Stimulated activated CD4-positive, alpha-beta T cell treated with anti-CD3 and anti-CD28 coated beads, TNF-alpha, amount 100 ng/mL, for 24 hours (primary cell): ENCODE measurements around the gene FAM171A2.

Experiments used
- DNase-seq, 3 experiments: peaks; one replicate each; pipeline ENCODE4 v3.0.0-alpha.2; 2020; ENCODE audit warnings: low read depth in 3 of 3

The FAM171A2 gene

GRCh38 chr17:44361292-44362260, 2.1 kb downstream of the FAM171A2 start:
- DNase-seq, result no peak

GRCh38 chr17:44360826-44361225, 2.8 kb downstream of the FAM171A2 start:
- DNase-seq, result no peak

DNA sequence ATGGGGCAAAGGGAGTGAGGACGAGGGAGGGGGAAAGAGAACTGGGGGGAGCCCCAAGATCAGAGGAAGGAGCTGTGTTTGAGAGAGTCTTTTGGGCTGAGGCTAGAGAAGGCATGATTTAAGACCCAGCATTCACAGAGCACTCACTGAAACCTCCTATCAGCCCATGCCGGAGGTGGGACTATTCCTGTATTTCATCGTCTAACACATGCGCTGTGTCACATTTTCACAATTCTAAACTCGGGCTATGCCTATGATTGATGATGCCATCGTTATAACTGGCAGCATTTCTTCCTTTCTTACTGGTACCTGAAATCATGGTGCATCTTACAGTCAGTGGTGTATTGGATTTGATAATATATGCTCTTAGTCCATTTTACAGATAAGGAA, 3.5 kb downstream of the FAM171A2 start:
- no peak for DNase-seq

DNA sequence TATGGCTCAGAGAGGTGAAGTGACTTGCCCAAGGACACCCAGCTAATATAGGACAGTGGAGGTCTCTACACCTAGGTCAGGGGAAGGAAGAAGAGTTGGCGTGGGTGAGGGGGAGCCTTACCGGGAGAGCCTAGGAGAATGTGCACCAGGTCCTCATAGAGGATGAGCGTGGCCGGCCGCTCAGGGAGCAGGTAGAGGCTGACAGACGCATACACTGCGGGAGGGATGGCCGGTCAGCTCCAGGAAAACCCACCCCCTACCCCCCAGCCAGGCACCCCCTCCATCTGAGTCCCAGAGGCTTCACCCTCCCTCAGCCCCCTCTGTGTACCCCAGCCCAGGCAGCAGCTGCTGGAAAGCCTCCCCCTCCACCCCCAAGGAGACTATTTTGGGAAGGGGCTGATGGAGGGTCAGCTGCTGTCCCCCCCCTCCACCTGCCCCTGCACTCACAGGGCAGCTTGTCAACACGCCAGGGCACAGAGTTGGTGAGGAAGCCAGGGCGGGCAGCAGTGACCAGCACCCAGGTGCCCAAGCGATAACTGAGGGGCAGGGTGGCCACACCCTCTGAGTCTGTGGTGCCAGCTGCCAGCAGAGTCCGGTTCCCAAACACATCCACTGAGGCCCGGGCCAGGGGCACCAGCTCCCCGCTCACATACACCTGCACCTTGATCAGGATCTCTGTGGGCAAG, 4.1 kb downstream of the FAM171A2 start:
- no peak for DNase-seq

- no peak for DNase-seq
Measured at GRCh38 chr17:44359006-44359405, 4.6 kb downstream of the FAM171A2 start.

DNA sequence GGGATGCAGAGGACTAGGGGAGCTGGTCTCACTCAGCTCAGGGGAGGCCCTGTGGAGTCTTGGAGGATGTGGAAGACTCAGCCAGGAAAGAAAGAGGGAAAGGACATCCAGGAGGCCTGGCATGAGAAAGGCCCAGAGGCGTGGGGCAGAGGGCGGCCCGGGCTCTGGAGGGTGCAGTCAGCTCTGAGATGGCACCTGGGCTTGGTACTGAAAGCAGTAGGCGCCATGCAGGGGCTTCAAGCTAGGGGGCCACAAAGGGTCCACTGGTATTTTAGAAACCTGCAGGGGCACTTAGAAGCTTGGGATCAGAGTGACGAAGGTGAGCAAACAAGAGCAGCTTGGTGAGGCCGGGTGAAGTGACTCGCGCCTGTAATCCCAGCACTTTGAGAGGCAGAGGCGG, 5.6 kb downstream of the FAM171A2 start:
- DNase-seq, result no peak

GRCh38 chr17:44356241-44356640, 7.4 kb downstream of the FAM171A2 start:
- no peak for DNase-seq

GRCh38 chr17:44355642-44356099, 8.0 kb downstream of the FAM171A2 start:
- DNase-seq, result no peak

GRCh38 chr17:44354582-44355561, 8.8 kb downstream of the FAM171A2 start:
- peak in 1 of 3 experiments; percentile 44 for DNase-seq

DNA sequence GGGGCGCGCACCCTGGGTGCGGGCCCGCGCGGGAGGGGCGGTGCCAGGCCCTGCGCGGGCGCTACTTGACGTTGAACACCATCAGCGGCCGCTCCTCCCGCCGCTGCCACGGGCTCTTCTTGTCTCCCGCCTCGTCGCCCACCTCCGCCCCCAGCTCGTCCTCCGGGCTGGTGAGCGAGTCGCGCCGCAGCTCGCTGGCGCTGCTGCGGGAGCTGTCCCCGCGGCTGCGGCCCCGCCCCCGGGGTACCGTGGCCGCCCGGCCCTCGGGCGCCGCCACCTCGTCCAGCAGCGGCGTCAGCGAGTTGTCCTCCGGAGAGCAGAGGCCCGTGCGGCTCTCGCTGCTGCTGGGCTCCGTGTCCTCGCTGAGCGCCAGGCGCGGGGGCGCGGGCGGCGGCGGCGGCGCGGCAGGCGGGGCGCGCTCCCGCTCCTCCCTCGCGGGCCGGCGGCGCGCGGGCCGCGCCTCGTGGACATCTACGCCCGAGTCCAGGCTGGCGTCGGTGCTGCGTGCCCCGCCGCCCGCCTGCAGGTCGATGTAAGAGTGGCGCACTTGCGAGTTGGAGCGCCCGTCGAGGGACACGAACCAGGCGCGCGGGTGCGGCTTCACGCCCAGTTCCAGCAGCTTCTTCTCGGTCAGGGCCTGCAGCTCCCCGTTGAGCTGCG, 9.9 kb downstream of the FAM171A2 start:
- no peak for DNase-seq

DNA sequence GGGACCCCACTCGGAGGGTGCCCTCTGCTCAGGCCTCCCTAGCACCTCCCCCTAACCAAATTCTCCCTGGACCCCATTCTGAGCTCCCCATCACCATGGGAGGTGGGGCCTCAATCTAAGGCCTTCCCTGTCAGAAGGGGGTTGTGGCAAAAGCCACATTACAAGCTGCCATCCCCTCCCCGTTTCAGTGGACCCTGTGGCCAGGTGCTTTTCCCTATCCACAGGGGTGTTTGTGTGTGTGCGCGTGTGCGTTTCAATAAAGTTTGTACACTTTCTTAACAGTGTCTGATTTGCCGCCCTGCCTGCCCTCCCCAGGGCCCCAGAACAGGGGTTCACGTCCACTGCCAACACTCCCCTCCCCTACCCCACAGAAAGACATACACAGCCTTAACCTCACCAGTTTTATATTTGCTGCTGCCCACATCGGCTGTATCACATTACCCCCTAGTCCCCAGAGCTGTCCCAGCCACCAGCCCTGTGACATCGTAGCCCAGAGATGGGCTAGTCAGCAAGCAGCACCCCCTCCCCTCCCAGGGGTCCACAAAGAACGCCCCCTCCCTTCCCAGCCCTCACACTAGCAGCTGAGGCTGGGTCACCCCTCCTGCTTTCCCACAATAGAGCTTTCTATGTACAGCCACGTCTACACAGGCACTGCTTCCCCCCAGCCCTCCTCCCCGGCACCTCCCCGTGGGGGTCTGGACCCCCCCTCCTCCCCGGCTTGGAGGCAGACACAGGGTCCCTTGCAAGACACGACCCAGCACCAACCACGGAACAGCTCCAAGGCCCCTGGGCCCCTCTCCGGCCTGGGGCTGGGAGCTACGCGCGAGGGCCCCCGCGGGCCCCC, 10.6 kb downstream of the FAM171A2 start:
- no peak for DNase-seq

DNA sequence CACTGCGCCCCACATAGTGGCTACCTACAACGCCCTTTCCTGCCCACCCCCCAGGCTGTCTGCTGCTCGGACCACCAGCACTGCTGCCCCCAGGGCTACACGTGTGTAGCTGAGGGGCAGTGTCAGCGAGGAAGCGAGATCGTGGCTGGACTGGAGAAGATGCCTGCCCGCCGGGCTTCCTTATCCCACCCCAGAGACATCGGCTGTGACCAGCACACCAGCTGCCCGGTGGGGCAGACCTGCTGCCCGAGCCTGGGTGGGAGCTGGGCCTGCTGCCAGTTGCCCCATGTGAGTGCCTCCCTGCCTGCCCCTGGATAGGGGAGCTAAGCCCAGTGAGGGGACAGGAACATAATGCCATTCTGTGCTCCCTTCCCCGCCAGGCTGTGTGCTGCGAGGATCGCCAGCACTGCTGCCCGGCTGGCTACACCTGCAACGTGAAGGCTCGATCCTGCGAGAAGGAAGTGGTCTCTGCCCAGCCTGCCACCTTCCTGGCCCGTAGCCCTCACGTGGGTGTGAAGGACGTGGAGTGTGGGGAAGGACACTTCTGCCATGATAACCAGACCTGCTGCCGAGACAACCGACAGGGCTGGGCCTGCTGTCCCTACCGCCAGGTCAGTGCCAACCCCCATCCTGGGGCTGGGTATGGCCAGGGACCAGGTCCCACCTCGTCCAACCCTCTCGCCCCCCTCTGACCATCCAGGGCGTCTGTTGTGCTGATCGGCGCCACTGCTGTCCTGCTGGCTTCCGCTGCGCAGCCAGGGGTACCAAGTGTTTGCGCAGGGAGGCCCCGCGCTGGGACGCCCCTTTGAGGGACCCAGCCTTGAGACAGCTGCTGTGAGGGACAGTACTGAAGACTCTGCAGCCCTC, 11.5 kb downstream of the FAM171A2 start:
- DNase-seq, result no peak

- no peak for DNase-seq
Measured at GRCh38 chr17:44351464-44351863, 12.2 kb downstream of the FAM171A2 start.

- DNase-seq, result peak; percentile 50 to 73 (median 54)
Measured at GRCh38 chr17:44350733-44351226, 12.9 kb downstream of the FAM171A2 start.

DNA sequence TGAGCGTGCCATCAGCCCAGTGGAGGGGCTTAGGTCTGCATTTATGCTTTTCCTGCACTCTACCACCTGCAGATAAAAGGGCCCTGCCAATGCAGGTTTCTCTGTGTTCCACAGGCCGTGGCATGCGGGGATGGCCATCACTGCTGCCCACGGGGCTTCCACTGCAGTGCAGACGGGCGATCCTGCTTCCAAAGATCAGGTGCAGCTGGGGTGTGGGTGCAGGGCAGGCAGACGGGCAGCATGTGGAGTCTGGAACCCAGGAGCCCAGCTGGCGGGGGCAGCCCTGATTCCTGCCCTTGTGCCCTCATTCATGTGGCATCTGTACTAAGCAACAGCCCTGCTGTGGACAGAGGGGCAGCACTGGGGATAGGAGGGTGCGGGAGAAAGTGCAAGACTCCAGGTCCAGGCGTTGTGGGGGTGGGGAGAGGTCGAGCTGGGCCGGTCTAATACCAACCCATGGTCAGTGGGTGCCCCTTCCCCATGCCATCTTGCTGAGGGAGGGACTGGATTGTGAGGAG, 14.0 kb downstream of the FAM171A2 start:
- DNase-seq, result no peak

GRCh38 chr17:44348988-44349364, 14.7 kb downstream of the FAM171A2 start:
- DNase-seq, result no peak

DNA sequence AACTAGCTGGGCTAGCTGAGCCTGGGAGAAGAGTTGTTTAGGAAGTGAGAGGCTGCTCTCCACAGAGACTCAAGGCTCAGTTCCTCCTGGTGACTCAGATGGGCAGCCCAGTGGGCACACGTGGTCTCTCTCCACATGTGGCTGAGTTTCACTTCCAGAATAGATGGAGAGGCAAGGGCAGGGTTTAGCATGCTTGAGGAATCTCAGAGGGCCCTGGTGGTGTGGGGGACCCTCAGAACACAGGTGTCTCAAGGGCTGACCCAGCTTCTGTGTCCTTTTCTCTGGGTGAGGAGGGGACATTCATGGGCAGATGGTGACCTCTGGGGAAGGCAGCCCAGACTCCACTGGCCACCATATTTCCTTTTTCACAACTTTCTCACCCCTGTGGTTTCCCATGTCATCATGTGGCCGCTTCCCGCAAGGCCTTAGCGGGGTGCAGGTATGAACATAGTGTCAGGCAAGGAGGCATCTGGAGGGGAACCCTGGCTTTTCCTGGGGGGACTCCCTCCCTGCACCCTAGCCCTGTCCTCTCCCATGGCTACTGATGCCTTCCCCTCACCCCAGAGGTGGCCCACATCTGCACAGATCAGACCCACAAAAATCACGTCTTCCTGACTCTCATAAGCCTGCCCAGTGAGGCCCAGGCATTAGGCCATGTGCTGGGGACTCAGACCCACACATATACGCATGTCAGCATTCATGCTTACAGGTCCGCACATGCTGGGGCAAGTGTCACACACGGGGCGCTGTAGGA, 15.2 kb downstream of the FAM171A2 start:
- no peak for DNase-seq
